ENCODE results near the gene OR52A1.

- TF ChIP-seq EZH2 (IDR thresholded peaks at IDR 0.05; ENCODE audit: insufficient read depth, poor library complexity, severe bottlenecking) (no peak), EZH2phosphoT487 (IDR thresholded peaks at IDR 0.05; ENCODE audit: insufficient read depth, low read depth) (no peak)
These were observed 39.2 kb downstream of the OR52A1 start for GRCh38 chr11:5115339-5115738.

Data from GM23248 (cell line).